Mesenchymal stem cell (in vitro differentiated cells and primary cell): ENCODE results near the gene ATF3.

Experiments
- DNase-seq: peaks from one replicate; pipeline ENCODE4 v3.0.0-alpha.2; 2013
- H2AFZ ChIP-seq: one replicate; pipeline ENCODE4 v1.6.1; 2013; ENCODE audit warnings: low read depth, mild to moderate bottlenecking, control low read depth, inconsistent platforms, low read length, moderate library complexity
- H2AK5ac ChIP-seq: 2 replicates; pipeline ENCODE4 v1.6.1; 2013; ENCODE audit warnings: low read length, moderate library complexity, mild to moderate bottlenecking, inconsistent platforms; ENCODE audit not compliant: severe bottlenecking
- H2BK120ac ChIP-seq: one replicate; pipeline ENCODE4 v1.6.1; 2013; ENCODE audit warnings: low read depth, mild to moderate bottlenecking, inconsistent platforms, low read length, moderate library complexity
- H2BK12ac ChIP-seq, 2 experiments: one replicate each; pipeline ENCODE4 v1.6.1; 2013; ENCODE audit warnings: inconsistent platforms in 2 of 2, low read length in 2 of 2, mild to moderate bottlenecking in 2 of 2, moderate library complexity in 2 of 2, control low read depth in 1 of 2
- H2BK15ac ChIP-seq: one replicate; pipeline ENCODE4 v1.6.1; 2013; ENCODE audit warnings: mild to moderate bottlenecking, low read depth, inconsistent platforms; ENCODE audit not compliant: poor library complexity, severe bottlenecking
- H2BK5ac ChIP-seq: 2 replicates; pipeline ENCODE4 v1.6.1; 2013; ENCODE audit warnings: low read depth, mild to moderate bottlenecking, low read length, control low read depth, inconsistent platforms; ENCODE audit not compliant: poor library complexity, severe bottlenecking
- H3K14ac ChIP-seq, 2 experiments: one replicate each; pipeline ENCODE4 v1.6.1; 2013; ENCODE audit warnings: inconsistent platforms in 2 of 2, low read length in 2 of 2, control low read depth in 1 of 2, mild to moderate bottlenecking in 1 of 2, moderate library complexity in 1 of 2
- H3K18ac ChIP-seq, 2 experiments: one replicate each; pipeline ENCODE4 v1.6.1; 2013; ENCODE audit warnings: inconsistent platforms in 2 of 2, low read length in 2 of 2, control low read depth in 1 of 2, low read depth in 1 of 2, mild to moderate bottlenecking in 1 of 2
- H3K23ac ChIP-seq, 2 experiments: one replicate each; pipeline ENCODE4 v1.6.1; 2013; ENCODE audit warnings: inconsistent platforms in 2 of 2, low read length in 2 of 2, mild to moderate bottlenecking in 2 of 2, moderate library complexity in 2 of 2, control low read depth in 1 of 2
- H3K27ac ChIP-seq: 2 replicates; pipeline ENCODE4 v1.5.1; 2013; ENCODE audit warnings: mild to moderate bottlenecking, moderate library complexity, low read length, control low read depth, inconsistent platforms; ENCODE audit not compliant: poor library complexity, severe bottlenecking
- H3K27me3 ChIP-seq, 2 experiments: 2 replicates each; pipeline versions ENCODE4 v1.6.1 to v1.7.0; 2013; ENCODE audit warnings: low read length in 2 of 2, mild to moderate bottlenecking in 2 of 2, moderate library complexity in 2 of 2, control low read depth in 1 of 2, inconsistent platforms in 1 of 2; ENCODE audit not compliant: control insufficient read depth in 1 of 2, insufficient read depth in 1 of 2
- H3K36me3 ChIP-seq, 2 experiments: 2 replicates each; pipeline versions ENCODE4 v1.6.1 to v1.7.0; 2013; ENCODE audit warnings: low read length in 2 of 2, control low read depth in 1 of 2, inconsistent platforms in 1 of 2, low read depth in 1 of 2, mild to moderate bottlenecking in 1 of 2; ENCODE audit not compliant: insufficient read depth in 2 of 2, control insufficient read depth in 1 of 2
- H3K4ac ChIP-seq, 2 experiments: one replicate each; pipeline ENCODE4 v1.6.1; 2013; ENCODE audit warnings: inconsistent platforms in 2 of 2, low read length in 2 of 2, mild to moderate bottlenecking in 2 of 2, moderate library complexity in 2 of 2, control low read depth in 1 of 2, low read depth in 1 of 2
- H3K4me1 ChIP-seq: 2 replicates; pipeline ENCODE4 v1.6.1; 2013; ENCODE audit warnings: low read depth, low read length, control low read depth; ENCODE audit not compliant: control insufficient read depth, insufficient read depth
- H3K4me2 ChIP-seq: 2 replicates; pipeline ENCODE4 v1.6.1; 2013; ENCODE audit warnings: low read length, mild to moderate bottlenecking, inconsistent platforms; ENCODE audit not compliant: poor library complexity, severe bottlenecking
- H3K4me3 ChIP-seq, 2 experiments: 2 replicates each; pipeline versions ENCODE4 v1.5.1 to v1.7.0; 2013; ENCODE audit warnings: low read length in 2 of 2, mild to moderate bottlenecking in 2 of 2, control low read depth in 1 of 2, low read depth in 1 of 2; ENCODE audit not compliant: insufficient read depth in 1 of 2
- H3K79me1 ChIP-seq: replicated peaks from 2 replicates; pipeline ENCODE4 v1.6.1; 2013; ENCODE audit warnings: mild to moderate bottlenecking, control low read depth, low read length, inconsistent platforms; ENCODE audit not compliant: poor library complexity, severe bottlenecking
- H3K9ac ChIP-seq: 2 replicates; pipeline ENCODE4 v1.7.0; 2013; ENCODE audit warnings: mild to moderate bottlenecking, low read length, moderate library complexity
- H3K9me3 ChIP-seq: 2 replicates; pipeline ENCODE4 v1.7.0; 2013; ENCODE audit warnings: mild to moderate bottlenecking, low read length; ENCODE audit not compliant: control insufficient read depth
- H4K8ac ChIP-seq: one replicate; pipeline ENCODE4 v1.6.1; 2013; ENCODE audit warnings: inconsistent platforms, mild to moderate bottlenecking, low read length, moderate library complexity
- H4K91ac ChIP-seq: one replicate; pipeline ENCODE4 v1.6.1; 2013; ENCODE audit warnings: mild to moderate bottlenecking, low read length, inconsistent platforms
- WGBS: methylation state at CpG from one replicate; pipeline ENCODE4 v1.1.7; 2013; ENCODE audit warnings: mixed read lengths; 5-methylcytosine and 5-hydroxymethylcytosine counted together

The ATF3 gene

DNA sequence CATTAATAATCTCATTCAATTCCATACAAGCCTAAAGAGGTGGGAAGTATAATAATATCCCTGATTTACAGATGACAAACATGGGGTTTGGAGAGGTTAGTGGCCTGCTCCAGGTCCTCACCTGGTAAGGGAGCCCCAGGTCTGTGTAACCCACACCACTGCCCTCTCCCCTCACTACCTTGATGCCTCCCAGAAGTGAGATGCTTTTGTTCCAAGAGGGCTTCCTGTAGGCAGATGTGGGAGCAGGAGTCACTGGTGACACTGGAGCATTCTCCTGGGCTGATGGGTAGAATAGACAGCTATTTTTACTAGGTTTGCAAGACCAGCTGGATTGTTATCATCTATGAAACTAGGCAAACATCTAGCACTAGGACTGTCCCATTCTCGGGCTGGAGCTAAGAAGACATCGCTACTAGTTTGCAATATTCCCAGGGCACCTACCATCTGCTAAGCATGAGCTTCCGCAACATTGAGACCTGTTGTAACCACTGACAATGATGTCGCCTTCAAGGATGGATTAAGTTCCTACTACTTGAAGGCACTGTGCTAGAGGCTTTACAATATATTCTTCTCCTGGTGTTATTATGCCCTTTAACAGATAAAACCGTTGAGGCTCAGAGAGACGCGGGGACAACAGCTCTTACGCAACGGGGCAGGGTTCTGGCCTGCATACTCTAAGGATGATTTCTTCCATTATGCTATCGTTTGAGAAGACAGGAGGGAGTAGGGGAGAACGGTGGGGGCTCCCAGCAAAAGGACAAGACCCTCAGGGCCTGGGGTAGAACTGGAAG is 56.0 kb downstream of the ATF3 start:
- Histone ChIP-seq H4K91ac (no peak overlapping the region), H3K18ac (no peak overlapping the region), H4K8ac (no peak overlapping the region), H3K4ac (no peak overlapping the region), H3K9ac (peak overlapping the region; percentile 92), H3K4me2 (no peak overlapping the region), H3K79me1 (no peaks in the 10 kb centered on the region), H3K14ac (no peak overlapping the region), H3K23ac (no peak overlapping the region), H2AFZ (no peak overlapping the region), H2BK5ac (no peak overlapping the region), H3K27me3 (no peaks in the 10 kb centered on the region), H3K4me3 (peak overlapping the region in 1 of 2 experiments; percentile 81), H2BK15ac (no peak overlapping the region), H3K4me1 (peaks cover 10% of the 10 kb centered on the region), H3K9me3 (no peaks in the 10 kb centered on the region), H2AK5ac (no peak overlapping the region), H2BK12ac (peak overlapping the region in 1 of 2 experiments; percentile 1), H3K27ac (no peak overlapping the region), H3K36me3 (no peaks in the 10 kb centered on the region), H2BK120ac (no peak overlapping the region)
- DNase-seq: no peak
- WGBS: 63% methylated on average over 11 of the region's 11 CpGs

DNA sequence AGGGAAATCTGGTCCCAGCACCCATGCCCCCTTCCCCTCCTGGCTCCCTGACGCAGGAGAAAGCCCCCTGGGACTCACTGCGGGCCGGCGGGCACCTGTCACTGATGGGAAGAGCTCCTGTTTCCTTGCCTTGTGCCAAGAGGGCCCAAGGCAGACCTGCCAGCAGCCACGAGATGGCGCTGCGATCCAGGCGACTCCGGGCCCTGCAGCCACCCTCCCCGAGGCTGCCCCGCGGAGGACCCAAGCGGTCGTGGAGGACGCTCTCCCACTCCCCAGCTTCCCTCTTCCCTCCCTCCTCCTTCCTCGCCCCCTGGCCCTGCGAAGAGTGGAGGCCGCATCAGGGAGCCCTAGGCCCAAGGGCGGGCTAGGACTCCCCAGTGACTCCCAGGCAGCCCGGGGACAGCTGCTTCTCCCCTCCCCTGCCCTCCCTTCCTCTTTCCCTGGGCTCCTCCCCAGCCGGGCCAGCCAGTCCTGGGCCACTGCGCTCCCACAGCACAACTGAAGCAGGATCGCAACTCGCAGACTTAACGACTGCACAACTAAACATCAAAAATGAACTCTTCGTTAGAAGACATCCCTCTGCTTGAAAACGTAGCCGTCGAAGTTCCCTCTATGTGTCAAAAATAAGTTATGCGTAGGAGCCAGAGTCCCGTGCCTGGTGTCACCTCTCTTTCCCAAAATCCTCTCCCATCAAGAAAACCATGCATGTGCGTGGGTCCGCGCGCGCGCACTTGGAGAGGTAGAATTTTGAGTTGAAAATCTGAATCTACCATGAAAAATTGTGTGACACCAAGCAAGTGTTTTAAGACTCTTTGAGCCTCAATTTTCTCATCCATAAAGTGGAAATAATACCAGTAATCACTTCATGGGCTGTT is 56.9 kb downstream of the ATF3 start:
- no peak overlapping the region for H4K91ac ChIP-seq
- peak overlapping the region; percentile 77 to 81 for H3K4me3 ChIP-seq
- H3K79me1 ChIP-seq: no peaks in the 10 kb centered on the region
- no peak overlapping the region for H3K27ac ChIP-seq
- peak overlapping the region; percentile 50 to 78 for H2BK12ac ChIP-seq
- H2BK15ac ChIP-seq: peak overlapping the region; percentile 87
- DNase-seq: peak; percentile 91
- H3K14ac ChIP-seq: peak overlapping the region in 1 of 2 experiments; percentile 6
- H2BK5ac ChIP-seq: no peak overlapping the region
- H3K23ac ChIP-seq: no peak overlapping the region
- peak overlapping the region; percentile 40 to 85 for H3K18ac ChIP-seq
- H3K9ac ChIP-seq: peak overlapping the region; percentile 92
- H3K36me3 ChIP-seq: no peaks in the 10 kb centered on the region
- H3K4me1 ChIP-seq: peaks cover 11% of the 10 kb centered on the region
- peak overlapping the region; percentile 91 for H2BK120ac ChIP-seq
- H4K8ac ChIP-seq: peak overlapping the region; percentile 45
- WGBS: 1% methylated on average over 29 of the region's 37 CpGs
- H3K4ac ChIP-seq: no peak overlapping the region
- peak overlapping the region; percentile 78 for H2AFZ ChIP-seq
- no peaks in the 10 kb centered on the region for H3K27me3 ChIP-seq
- no peaks in the 10 kb centered on the region for H3K9me3 ChIP-seq
- H3K4me2 ChIP-seq: peak overlapping the region; percentile 93
- no peak overlapping the region for H2AK5ac ChIP-seq

DNA sequence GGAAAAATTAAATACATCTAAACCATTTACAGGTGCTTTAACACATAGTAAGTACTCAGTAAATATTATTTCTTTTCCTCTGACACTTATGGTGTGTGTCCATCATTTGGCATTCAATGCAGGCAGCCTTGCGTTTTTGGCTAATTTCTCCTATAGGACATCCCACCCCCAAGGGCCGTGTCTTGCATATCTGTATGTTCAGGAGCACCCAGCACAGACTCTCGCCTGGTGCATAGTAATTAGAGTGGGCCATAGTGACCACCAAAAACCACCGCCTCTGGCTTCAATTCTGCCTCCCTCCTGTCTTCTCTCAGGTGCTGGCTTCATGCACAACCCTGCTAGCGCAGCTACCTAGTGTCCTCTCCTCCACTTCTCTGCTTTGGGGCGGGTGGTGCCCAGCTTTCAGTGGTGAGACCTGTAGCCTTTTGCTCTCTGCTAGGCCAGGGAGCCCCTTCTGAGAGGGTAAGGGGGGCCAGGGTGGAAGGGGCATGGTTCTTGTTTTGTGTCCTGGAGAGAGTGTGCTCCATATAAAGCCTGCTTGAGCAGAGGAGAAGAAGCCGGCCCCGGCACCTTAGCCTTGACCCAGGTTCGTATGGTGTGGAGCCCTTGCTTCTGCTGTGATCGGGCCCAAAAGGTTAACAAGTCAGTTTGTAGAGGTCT is 57.7 kb downstream of the ATF3 start:
- H4K8ac ChIP-seq: no peak overlapping the region
- H3K79me1 ChIP-seq: no peaks in the 10 kb centered on the region
- no peak overlapping the region for H3K4me3 ChIP-seq
- H3K27ac ChIP-seq: no peak overlapping the region
- peak overlapping the region in 1 of 2 experiments; percentile 68 for H3K18ac ChIP-seq
- peak overlapping the region; percentile 7 to 95 for H2BK12ac ChIP-seq
- H4K91ac ChIP-seq: no peak overlapping the region
- no peaks in the 10 kb centered on the region for H3K27me3 ChIP-seq
- H2AFZ ChIP-seq: no peak overlapping the region
- peak overlapping the region; percentile 14 for H2BK5ac ChIP-seq
- H3K4me1 ChIP-seq: peaks cover 12% of the 10 kb centered on the region
- peak overlapping the region; percentile 92 for H3K9ac ChIP-seq
- DNase-seq: peak; percentile 10
- H2BK15ac ChIP-seq: no peak overlapping the region
- 81% methylated on average over 10 of the region's 10 CpGs for WGBS
- no peak overlapping the region for H3K14ac ChIP-seq
- H3K4me2 ChIP-seq: no peak overlapping the region
- peak overlapping the region; percentile 26 for H2AK5ac ChIP-seq
- no peak overlapping the region for H3K23ac ChIP-seq
- H2BK120ac ChIP-seq: no peak overlapping the region
- no peak overlapping the region for H3K4ac ChIP-seq
- H3K9me3 ChIP-seq: no peaks in the 10 kb centered on the region
- no peaks in the 10 kb centered on the region for H3K36me3 ChIP-seq
